HG02678 (cell line): ENCODE data around the gene ZNF548.

Experiments
- ATAC-seq: cut with Tn5 transposase; IDR thresholded peaks from one replicate; pipeline ENCODE4 v1.9.1; 2021; ENCODE audit warnings: mild to moderate bottlenecking, moderate library complexity; ENCODE audit not compliant: unreplicated experiment

ZNF548 gene

DNA sequence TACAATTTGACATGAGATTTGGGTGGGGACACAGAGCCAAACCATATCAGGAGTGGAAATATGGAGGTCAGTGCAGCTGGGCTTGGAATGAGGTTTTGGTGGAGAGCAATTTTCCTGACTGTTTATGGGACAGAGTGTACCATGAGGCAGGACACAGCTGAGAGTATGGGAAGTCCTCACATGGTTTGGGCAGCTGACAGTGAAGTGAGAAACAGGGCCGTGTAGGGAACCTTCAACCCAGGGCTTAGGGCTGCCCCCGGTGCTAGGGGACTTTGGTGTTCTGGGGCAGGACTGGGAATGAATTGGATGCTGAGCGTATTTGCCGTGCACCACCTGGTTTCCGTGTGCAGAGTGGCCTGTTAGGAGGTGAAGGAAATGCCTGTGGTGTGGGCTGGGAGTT is 6.1 kb downstream of the ZNF548 start:
- no peak for ATAC-seq

DNA sequence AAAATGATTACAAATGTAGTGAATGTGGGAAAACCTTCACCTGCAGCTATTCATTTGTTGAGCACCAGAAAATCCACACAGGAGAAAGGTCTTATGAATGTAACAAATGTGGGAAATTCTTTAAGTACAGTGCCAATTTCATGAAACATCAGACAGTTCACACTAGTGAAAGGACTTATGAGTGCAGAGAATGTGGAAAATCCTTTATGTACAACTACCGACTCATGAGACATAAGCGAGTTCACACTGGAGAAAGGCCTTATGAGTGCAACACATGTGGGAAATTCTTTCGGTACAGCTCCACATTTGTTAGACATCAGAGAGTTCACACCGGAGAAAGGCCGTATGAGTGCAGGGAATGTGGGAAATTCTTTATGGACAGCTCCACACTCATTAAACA is 9.2 kb downstream of the ZNF548 start:
- no peak for ATAC-seq

DNA sequence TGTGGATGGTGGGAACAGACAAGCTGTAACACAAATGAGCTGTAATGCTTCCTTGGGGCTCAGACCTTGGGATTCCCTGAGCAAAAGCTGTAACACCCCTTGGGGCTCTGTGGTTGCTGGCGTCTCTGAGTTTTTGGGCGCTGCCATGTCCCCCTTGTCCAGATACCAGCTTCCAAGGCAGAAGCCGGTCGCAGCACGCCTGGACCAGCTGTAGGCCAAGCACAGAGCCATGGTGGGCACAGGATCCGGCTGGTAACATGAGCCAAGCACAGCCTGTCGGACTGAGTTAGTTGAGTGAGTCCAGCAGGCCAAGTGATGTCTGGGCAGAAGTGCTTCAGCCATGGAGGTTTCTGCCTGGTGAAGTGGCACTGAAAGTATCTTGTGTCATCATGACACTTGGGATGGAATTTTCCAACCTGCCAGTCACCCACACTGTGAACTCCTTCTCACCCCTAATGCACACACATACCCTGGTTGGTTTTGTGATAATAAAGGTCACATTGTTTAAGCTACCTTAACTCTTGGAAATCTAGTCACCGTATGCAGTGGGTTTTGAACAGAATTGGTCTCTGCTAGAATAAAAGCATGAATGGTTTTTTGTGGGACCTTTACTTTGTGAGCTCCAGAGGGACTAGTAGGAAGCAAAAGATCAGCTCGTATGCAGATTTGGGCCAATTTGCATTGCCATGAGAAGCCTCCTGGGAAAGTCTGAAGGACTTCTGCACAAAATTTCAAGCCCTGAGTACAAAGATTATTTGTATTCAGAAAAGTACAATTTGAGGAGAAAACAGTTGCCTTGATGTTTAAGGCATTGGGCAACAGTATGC is 14.3 kb downstream of the ZNF548 start:
- no peak for ATAC-seq

DNA sequence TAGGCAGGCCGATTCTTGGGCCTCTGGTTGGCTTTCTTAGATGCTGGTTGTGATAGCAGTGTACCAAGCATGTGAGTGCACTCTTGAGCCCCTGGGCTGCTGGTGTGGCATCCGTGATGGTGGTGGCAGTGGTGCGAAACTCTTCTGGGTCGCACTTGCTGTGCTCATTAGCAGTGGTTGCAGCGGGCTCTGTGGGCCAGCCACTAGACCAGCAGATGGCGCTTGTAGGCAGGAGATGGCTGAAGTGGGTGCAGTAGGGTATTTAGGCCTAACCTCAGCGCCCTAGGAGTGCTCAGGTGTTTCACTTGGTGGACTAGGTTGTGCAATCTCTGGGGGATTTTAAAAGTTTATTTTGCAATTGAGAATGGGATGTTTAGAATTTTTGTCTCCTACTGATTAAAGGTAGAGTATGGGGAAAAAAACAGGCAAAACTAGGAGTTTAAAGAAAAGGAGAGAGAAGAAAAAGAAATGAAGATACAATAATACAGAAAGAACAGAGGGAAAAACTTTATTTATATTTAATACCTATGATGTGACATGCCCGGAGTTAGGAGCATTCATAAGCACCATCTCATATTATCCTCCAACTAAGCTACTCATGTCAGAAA is 17.0 kb downstream of the ZNF548 start:
- no peak for ATAC-seq

DNA sequence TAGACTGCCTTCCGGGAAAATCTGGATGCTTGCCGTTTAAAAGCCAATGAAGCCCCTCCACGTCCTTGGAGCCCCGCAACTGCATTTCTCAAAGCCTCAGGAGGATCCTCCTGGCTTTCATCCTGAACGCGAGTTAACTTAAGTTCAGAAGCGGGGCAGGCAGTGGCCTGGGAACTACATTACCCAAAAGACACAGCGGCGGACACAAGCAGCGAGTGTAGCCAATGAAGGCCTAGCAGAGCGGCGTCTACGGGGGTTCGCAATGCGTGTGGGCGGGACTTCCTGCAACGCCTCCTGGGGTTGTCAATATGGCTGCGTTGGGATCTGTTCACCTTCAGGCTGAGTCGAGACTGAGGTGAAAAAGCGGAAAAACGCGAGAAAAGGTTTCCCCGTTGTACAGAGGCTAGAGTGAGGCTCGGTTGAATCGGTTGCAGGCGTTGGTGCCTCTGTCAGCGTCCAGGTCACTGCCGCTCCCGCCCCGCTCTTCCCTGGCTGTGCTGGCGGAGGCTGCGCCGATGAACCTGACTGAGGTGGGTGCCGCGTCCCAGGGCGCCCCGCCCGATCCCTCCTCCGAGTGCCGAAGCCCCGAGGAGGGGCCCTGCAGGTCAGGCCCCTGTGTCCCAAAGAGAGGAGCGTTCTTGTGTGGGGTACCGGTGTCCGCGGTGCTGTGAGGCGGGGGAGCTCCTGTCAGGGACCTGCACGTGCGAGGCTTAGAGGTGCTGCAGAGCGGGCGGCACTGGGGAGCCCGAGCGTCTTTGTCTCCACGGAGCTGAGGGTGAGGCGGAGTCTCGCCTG is 21.4 kb downstream of the ZNF548 start, which contains the start of gene ZNF17:
Gene ZNF17, plus strand, starts transcription at position 285 of the 795 bp plus-strand sequence. CDS start 2,455 bp downstream, outside the sequence.
- peak; percentile 100 for ATAC-seq

DNA sequence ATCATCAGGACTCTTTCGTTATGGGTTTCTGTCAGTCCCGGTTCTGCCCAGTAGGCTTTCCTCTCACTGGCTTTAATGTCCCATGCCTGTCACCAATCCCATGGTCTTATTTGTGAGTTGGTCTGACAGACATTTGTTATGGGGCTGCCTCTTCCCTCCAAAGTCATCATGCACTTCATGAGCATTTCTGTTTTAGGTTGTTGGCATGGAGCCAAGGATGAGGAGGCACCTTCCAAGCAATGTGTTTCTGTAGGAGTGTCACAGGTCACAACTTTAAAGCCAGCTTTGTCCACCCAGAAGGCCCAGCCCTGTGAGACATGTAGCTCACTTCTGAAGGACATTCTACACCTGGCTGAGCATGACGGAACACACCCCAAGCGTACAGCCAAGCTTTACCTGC is 29.8 kb downstream of the ZNF548 start:
- ATAC-seq = no peak

DNA sequence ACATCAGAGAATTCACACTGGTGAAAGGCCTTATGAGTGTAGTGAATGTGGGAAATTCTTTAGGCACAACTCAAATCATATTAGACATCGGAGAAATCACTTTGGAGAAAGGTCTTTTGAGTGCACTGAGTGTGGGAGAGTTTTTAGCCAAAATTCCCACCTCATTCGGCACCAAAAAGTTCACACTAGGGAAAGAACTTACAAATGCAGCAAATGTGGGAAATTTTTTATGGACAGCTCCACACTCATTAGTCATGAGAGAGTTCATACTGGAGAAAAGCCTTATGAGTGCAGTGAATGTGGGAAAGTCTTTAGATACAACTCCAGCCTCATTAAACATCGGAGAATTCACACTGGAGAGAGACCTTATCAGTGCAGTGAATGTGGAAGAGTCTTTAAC is 31.4 kb downstream of the ZNF548 start:
- ATAC-seq = no peak

DNA sequence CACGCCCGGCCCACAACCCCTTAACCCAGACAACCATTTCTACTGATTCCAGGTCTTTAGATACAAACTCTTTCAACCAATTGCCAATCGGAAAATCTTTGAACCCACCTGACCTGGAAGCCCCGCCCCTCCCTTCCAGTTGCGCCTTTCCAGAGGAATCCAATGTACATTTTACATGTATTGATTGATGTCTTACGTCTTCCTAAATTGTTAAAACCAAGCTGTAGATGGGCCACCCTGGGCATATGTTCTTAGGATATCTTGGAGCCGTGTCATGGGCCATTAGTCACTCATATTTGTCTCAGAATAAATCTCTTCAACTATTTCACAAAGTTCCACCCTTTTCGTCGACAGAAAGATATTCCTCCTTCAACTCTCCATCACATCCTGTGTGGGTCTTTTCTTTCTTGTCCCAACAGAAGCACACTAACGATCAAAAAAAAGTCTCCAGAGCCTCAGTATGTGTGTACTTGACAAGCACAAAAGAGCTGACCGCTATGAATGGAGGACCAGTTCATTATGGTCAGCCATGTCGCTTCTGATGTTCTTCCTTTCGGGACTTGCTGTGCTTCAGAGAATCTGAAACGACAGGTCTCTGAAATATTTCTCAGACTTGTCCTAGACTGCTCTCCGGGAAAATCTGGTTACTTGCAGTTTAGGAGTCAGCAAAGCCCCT is 44.9 kb downstream of the ZNF548 start:
- ATAC-seq = no peak

DNA sequence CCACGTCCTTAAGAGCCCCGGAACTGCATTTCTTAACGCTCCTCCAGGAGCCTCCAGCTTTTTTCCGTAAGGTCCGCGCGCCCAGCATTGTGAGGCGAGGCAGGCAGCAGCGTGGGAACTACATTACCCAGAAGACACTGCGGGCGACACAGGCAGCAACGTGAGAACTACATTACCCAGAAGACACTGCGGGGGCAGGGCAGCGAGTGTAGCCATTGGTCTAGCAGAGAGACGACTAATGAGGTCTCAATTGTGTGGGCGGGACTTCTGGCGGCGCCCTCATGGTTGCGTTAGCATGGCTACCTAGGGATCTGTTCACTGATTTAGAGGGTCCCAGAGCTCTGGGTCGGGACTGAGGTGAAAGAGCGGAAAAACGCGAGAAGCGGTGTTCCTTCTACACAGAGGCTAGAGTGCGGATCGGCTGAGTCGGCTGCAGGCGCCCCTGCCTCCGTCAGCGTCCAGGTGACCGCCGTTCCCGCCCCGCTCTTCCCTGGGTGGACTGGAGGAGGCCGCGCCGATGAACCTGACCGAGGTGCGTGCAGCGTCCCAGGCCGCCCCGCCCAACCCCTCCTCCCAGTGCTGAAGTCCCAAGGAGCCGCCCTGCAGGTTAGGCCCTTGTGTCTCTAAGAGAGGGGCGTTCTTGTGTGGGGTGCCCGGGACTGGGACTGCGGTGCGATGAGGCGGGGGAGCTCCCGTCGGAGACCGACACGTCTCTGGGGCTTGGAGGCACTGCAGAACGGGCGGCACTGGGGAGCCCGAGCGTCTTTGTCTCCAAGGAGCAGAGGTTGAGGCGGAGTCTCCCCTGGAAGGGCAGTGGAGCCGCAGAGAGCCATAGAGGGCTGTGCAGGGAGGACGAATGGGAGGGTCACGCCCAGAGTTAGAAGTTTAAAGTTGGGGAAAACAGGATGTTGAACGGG is 45.7 kb downstream of the ZNF548 start, which contains the start of gene ZNF749:
Gene ZNF749, plus strand, starts transcription at position 264 of the 917 bp plus-strand sequence. Its CDS starts 254 bp downstream, at position 518.
- ATAC-seq = peak; percentile 98

DNA sequence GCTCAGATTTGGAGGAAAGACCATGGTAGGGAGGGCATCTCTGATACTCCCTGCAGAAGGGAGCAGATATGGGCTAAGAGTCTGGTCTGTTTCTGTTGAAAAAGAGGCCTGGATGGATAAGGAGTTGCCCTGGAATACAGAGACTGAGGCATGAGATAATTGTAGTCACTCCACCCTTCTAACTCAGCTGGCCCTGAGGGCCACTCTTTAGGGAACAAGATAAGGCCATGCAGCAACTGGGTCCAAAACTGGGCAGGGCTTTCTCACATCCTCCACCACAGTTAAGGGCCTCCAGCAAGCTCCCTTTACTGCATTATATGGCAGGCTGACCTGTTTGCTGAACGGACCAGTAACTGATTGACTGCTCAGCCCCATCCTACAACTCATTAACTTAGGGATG is 46.8 kb downstream of the ZNF548 start:
- ATAC-seq = no peak

DNA sequence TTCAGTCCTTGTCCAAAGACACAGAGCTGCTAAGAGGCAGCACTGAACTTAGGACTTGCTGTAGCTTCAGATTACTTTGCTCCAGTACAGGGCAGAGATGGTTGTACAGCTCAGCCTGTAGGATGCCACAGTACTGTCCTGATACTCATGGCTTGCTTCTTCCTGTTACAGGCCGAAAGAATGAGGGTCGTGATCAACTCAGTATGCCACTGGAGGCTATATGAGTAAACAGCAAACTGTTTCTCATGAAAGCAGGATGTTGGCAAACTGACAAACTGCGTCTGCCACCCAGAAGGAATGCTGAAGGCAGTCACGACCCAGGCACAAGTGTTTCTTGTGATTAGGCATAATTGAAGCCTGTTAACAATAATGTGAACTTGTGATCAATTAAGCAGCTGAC is 48.3 kb downstream of the ZNF548 start:
- no peak for ATAC-seq

DNA sequence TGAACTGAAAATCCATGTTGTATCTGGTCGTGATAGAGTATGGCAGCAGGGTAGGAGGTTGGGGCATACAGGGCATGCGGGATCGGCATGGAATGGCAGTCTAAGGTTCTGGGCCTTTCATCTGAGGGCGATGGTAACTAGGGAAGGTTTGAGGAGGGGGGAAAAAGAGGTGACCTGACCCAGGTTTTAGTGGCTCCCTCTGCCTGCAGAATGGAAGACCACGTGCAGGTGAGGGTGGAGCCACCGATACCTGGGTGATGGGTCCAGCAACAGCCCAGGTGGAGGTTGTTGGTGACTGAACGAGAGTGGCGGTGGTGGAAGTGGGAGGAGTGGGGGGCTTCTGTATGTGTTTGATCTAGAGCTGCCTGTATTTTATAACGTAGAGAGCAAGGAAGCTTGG is 49.3 kb downstream of the ZNF548 start:
- no peak for ATAC-seq

DNA sequence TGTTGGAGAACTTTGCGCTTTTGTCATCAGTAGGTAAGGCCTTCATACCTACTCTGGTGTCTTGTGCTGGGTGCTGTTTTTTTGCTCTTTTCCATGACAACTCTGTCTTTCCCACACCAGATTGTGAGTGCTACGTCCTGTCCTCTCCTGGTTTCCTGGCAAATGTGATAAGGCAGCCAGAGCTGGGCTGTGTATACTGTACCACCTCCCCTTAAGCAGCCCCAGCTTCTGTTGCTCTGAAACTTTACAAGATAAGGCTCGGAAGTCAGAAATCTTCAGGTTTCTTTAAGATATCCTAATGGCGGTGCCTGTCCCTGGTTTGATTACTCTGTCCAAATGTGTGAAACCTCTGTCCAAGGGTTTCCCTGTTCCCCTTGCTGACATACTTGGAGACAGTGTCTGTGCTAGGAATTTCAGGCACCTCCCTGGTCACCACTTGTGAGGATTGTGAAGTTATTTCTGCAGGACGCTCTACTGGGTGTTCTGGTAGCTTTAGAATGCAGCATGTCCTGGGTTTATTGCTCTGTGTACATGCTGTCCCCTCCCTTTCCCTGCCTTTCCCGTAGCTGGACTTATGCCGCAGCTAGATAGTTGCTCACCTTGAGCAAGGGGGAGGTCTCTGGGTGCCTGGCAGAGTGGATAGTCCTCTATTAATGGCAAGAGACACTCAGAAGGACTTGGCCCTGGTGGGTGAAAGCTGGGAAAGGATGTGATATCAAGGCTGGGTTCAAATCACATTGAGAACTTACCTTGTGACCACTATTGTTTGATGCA is 52.5 kb downstream of the ZNF548 start:
- ATAC-seq = no peak

DNA sequence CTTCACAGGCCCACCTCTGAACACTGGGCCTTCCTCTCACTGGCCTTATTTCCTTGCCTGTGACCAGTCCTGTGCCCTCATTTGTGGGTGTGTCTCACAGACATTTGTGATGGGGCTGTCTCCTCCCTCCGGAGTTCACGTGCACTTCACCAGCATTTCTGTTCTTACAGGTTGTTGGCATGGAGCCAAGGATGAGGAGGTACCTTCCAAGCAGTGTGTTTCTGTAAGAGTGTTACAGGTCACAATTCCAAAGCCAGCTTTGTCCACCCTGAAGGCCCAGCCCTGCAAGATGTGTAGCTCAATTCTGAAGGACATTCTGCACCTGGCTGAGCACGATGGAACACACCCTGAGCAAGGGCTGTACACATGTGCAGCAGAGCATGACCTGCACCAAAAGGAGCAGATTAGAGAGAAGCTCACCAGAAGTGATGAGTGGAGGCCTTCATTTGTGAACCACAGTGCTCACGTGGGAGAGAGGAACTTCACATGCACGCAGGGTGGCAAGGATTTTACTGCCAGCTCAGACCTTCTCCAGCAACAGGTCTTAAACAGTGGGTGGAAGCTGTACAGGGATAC is 53.6 kb downstream of the ZNF548 start:
- ATAC-seq = no peak

DNA sequence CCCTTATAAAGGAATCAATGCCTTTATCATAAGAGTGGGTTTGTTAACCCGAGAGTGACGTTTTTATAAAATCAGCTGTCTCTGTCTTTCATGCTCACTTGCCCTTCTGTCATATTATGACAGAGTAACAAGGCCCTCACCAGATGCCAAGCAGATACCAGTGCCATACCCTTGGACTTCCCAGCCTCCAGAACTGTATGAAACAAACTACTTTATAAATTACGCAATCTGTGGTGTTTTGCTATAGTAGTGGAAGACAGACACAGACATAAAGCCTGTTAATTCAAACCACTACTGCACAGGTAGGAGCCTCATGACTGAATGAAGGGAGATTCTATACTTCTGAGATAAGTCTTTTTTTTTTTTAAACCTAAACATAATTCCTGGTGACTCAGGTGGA is 62.7 kb downstream of the ZNF548 start:
- ATAC-seq = no peak
